Stimulated activated CD4-positive, alpha-beta T cell treated with anti-CD3 and anti-CD28 coated beads, Interleukin-12 subunit alpha, Interleukin-12 subunit beta, amount 100 ng/mL, for 48 hours (primary cell): ENCODE measurements around the gene ACADS.
"Not testable (repeated sequence)": the region's sequence is repeated elsewhere in the genome, so short reads cannot be mapped to it uniquely, and the experiment has no call there.

ENCODE experiments used
- DNase-seq, 3 donors: peaks; one replicate each; pipeline ENCODE4 v3.0.0-alpha.2; 2020; ENCODE audit warnings: low read depth in 2 of 3, low spot score in 1 of 3

Gene ACADS

GRCh38 chr12:120725151-120725658, 421 bp upstream of the ACADS start:
- no peak for DNase-seq

- DNase-seq: no peak
Measured at GRCh38 chr12:120726510-120726793, 826 bp downstream of the ACADS start.

GRCh38 chr12:120726961-120727360, 1.3 kb downstream of the ACADS start:
- no peak for DNase-seq

GRCh38 chr12:120732198-120732597, 6.6 kb downstream of the ACADS start:
- DNase-seq: not testable (repeated sequence)

- no peak for DNase-seq
Measured at GRCh38 chr12:120733574-120733973, 7.9 kb downstream of the ACADS start.

GRCh38 chr12:120734210-120734609, 8.6 kb downstream of the ACADS start:
- no peak for DNase-seq

GRCh38 chr12:120735181-120735580, 9.6 kb downstream of the ACADS start:
- DNase-seq: no peak

- DNase-seq: no peak
Measured at GRCh38 chr12:120736404-120737331, 11.0 kb downstream of the ACADS start.

- no peak for DNase-seq
Measured at GRCh38 chr12:120737557-120738251, 12.1 kb downstream of the ACADS start.

GRCh38 chr12:120738252-120739030, 12.8 kb downstream of the ACADS start:
- no peak for DNase-seq

- no peak for DNase-seq
Measured at GRCh38 chr12:120739031-120739762, 13.6 kb downstream of the ACADS start.

- DNase-seq: no peak
Measured at GRCh38 chr12:120739821-120740613, 14.4 kb downstream of the ACADS start.

- no peak for DNase-seq
Measured at GRCh38 chr12:120740871-120741270, 15.2 kb downstream of the ACADS start.

GRCh38 chr12:120741476-120742421, 16.1 kb downstream of the ACADS start:
- no peak for DNase-seq

- DNase-seq: no peak
Measured at GRCh38 chr12:120744922-120745493, 19.4 kb downstream of the ACADS start.

GRCh38 chr12:120748242-120748641, 22.6 kb downstream of the ACADS start:
- no peak for DNase-seq

GRCh38 chr12:120749256-120749655, 23.6 kb downstream of the ACADS start:
- no peak for DNase-seq

- DNase-seq: no peak
Measured at GRCh38 chr12:120750806-120751205, 25.2 kb downstream of the ACADS start.

GRCh38 chr12:120751389-120751788, 25.8 kb downstream of the ACADS start:
- no peak for DNase-seq
